K562 (cell line): ENCODE results near the gene KDM2B. TPM values are rescaled to one million over a fixed set of nuclear protein-coding genes. Genes with fewer than 3 reads are reported as not detected.

ENCODE experiments used
- ARID2 ChIP-seq: fragments of 450-650 bp; IDR thresholded peaks from 2 replicates; pipeline ENCODE4 v1.6.1; 2017; ENCODE audit warnings: antibody characterized with exemption, mild to moderate bottlenecking
- BRCA1 ChIP-seq, 2 experiments: fragments of 450-650 bp in 1 of 2; sonication (generic) in 1 of 2; formaldehyde crosslinking in 1 of 2; IDR thresholded peaks; 2 replicates each; pipeline versions ENCODE4 v1.5.0 to v1.6.1; 2017 to 2020; ENCODE audit warnings: mild to moderate bottlenecking in 1 of 2, missing genetic modification reagents in 1 of 2
- EP400 ChIP-seq: fragments of 450-650 bp; IDR thresholded peaks from 2 replicates; pipeline ENCODE4 v1.6.1; 2017; ENCODE audit warnings: antibody characterized with exemption, mild to moderate bottlenecking, moderate library complexity
- GABPA ChIP-seq: fragments of 200-800 bp; sonication (Bioruptor generic); conservative IDR thresholded peaks from 2 replicates; pipeline ENCODE4 v1.6.1; 2016; ENCODE audit warnings: low read depth, missing genetic modification characterization, missing compliant biosample characterization
- GMEB1 ChIP-seq: fragments of 250-450 bp; sonication (Bioruptor Pico); IDR thresholded peaks from 2 replicates; pipeline ENCODE4 v1.4.0; 2020; ENCODE audit warnings: mild to moderate bottlenecking
- HMGN3 ChIP-seq: IDR thresholded peaks from 2 replicates; pipeline ENCODE4 v1.6.1; 2011; ENCODE audit warnings: borderline replicate concordance, low read depth, mild to moderate bottlenecking, mixed read lengths, low read length; ENCODE audit not compliant: insufficient read length; ENCODE audit errors: extremely low read depth
- MAX ChIP-seq: sonication (generic); formaldehyde crosslinking; IDR thresholded peaks from 2 replicates; pipeline ENCODE4 v1.9.0; 2022; ENCODE audit warnings: mild to moderate bottlenecking, missing genetic modification reagents
- MLLT1 ChIP-seq, 2 experiments: fragments of 450-650 bp; IDR thresholded peaks; 2 replicates each; pipeline ENCODE4 v1.6.1; 2016
- MYBL2 ChIP-seq, 2 experiments: fragments of 450-650 bp in 1 of 2; sonication (generic) in 1 of 2; formaldehyde crosslinking in 1 of 2; IDR thresholded peaks; 2 replicates each; pipeline versions ENCODE4 v1.6.1 to v1.8.1; 2017 to 2022; ENCODE audit warnings: borderline replicate concordance in 1 of 2, inconsistent platforms in 1 of 2, low read depth in 1 of 2, mild to moderate bottlenecking in 1 of 2, missing genetic modification reagents in 1 of 2, moderate library complexity in 1 of 2
- PHF8 ChIP-seq: fragments of 200-600 bp; sonication (generic); IDR thresholded peaks from 2 replicates; pipeline ENCODE4 v1.6.1; 2012; ENCODE audit warnings: mixed run types, mild to moderate bottlenecking, inconsistent platforms, low read length, moderate library complexity, borderline replicate concordance
- PKNOX1 ChIP-seq: fragments of 450-650 bp; IDR thresholded peaks from 2 replicates; pipeline ENCODE4 v1.6.1; 2016
- POLR2G ChIP-seq: fragments of 200-400 bp; formaldehyde crosslinking; IDR thresholded peaks from 2 replicates; pipeline ENCODE4 v1.6.1; 2017; ENCODE audit warnings: low read depth, mild to moderate bottlenecking, antibody characterized with exemption, low read length, moderate library complexity
- PPARD ChIP-seq: fragments of 250-450 bp; sonication (Bioruptor Pico); IDR thresholded peaks from 2 replicates; pipeline ENCODE4 v1.8.0; 2022; ENCODE audit warnings: inconsistent platforms, mild to moderate bottlenecking, moderate library complexity
- SIN3A ChIP-seq, 2 experiments: fragments of 150-350 bp in 1 of 2; IDR thresholded peaks; 2 replicates each; pipeline ENCODE4 v1.6.1; 2011 to 2016; ENCODE audit warnings: borderline replicate concordance in 2 of 2, low read depth in 2 of 2, low read length in 2 of 2, mild to moderate bottlenecking in 2 of 2, moderate library complexity in 2 of 2; ENCODE audit not compliant: control insufficient read depth in 1 of 2
- SMARCE1 ChIP-seq: fragments of 450-650 bp; IDR thresholded peaks from 2 replicates; pipeline ENCODE4 v1.7.1; 2016; ENCODE audit warnings: mild to moderate bottlenecking
- ZNF146 ChIP-seq: IDR thresholded peaks from one replicate; pipeline ENCODE4 v1.6.1; 2018; ENCODE audit warnings: missing compliant biosample characterization; ENCODE audit not compliant: unreplicated experiment
- ZNF644 ChIP-seq: fragments of 200-800 bp; sonication (Bioruptor generic); IDR thresholded peaks from 2 replicates; pipeline ENCODE4 v1.6.1; 2016; ENCODE audit warnings: low read depth, missing genetic modification characterization, missing compliant biosample characterization
- polyA plus RNA-seq, 8 experiments: library from polyadenylated mRNA; depleted of rRNA in 4 of 8; stranded (reverse) in 5 of 8; unstranded in 3 of 8; fragments of >200 nt; fragmentation: Nextera tagmentation in 2 of 8; fragmentation: Illumina TruSeq in 1 of 8; extraction: Ambion mirVana in 2 of 8; extraction: Trizol in 1 of 8; gene quantifications; 2 replicates each; pipeline versions ENCODE4 v1.2.1 to v1.2.3, GENCODE V29; 2011 to 2014; ENCODE audit warnings: inconsistent platforms in 1 of 8, missing spikeins in 1 of 8
- total RNA-seq, 7 experiments: library from RNA; depleted of rRNA in 6 of 7; stranded (reverse); fragments of >200 nt in 6 of 7; fragmentation: Illumina TruSeq in 2 of 7; extraction: Trizol in 2 of 7; gene quantifications; 2 replicates each; pipeline versions ENCODE4 v1.2.1 to v1.2.3, GENCODE V29; 2011 to 2021; ENCODE audit warnings: low replicate concordance in 1 of 7

Gene KDM2B
- total and polyA plus RNA-seq, 9 of the 15 experiments (the other 6 are each of a cell fraction or from before 2014, with no cell fraction given) = 7.4 to 50.5 (median 22.5) TPM

GRCh38 chr12:121626853-121627640, 46.2 kb upstream of the KDM2B start (continued):
- TF ChIP-seq GABPA = peak; percentile 20; the same call in 1 of the 2 replicates
- TF ChIP-seq PPARD = no peak
- TF ChIP-seq POLR2G = peak; percentile 54
- TF ChIP-seq SMARCE1 = no peak
- TF ChIP-seq SIN3A (IDR thresholded peaks at IDR 0.05; ENCODE audit: borderline replicate concordance in 2 of 2, control insufficient read depth in 1 of 2, low read depth in 2 of 2, low read length in 2 of 2) = 0 out of 4 replicates have a peak, but pooled peaks of 1 of the 2 experiments have one; percentile 2
- no peak for TF ChIP-seq GMEB1 (CRISPR knock-in tag)
- TF ChIP-seq ARID2 = no peak
- 0 out of 4 replicates have a peak, but pooled peaks of 1 of the 2 experiments have one; percentile 14 for TF ChIP-seq MLLT1 (IDR thresholded peaks at IDR 0.05)
- TF ChIP-seq ZNF644 = no peak
- TF ChIP-seq PKNOX1 = no peak
- peak; percentile 38; the same call in 1 of the 2 replicates for TF ChIP-seq PHF8
- TF ChIP-seq BRCA1 (IDR thresholded peaks at IDR 0.05) = no peak
- TF ChIP-seq BRCA1 (CRISPR knock-in tag; IDR thresholded peaks at IDR 0.05) = no peak
- peak; percentile 49 for TF ChIP-seq EP400
- TF ChIP-seq HMGN3 = no peak
- TF ChIP-seq MAX (CRISPR knock-in tag) = peak; percentile 49
- no peak for TF ChIP-seq MYBL2 (IDR thresholded peaks at IDR 0.05; ENCODE audit: low read depth)
- no peak for TF ChIP-seq MYBL2 (CRISPR knock-in tag; IDR thresholded peaks at IDR 0.05; ENCODE audit: borderline replicate concordance)
- TF ChIP-seq ZNF146 (CRISPR knock-in tag) = no peak
